Measurements from ENCODE around the gene WWOX. TPM values are rescaled to one million over a fixed set of nuclear protein-coding genes. Genes with fewer than 3 reads are reported as not detected.

WWOX gene
- total and polyA plus RNA-seq, 2 of the 8 experiments (the other 6 are each of a cell fraction or from before 2014, with no cell fraction given), result 5.4 to 16.7 TPM

- TF ChIP-seq CTCF (IDR thresholded peaks at IDR 0.05; ENCODE audit: control extremely low read depth in 1 of 3, insufficient read depth in 1 of 3, low read depth in 1 of 3, low read length in 3 of 3) (no peak), NRF1 (IDR thresholded peaks at IDR 0.05; ENCODE audit: low read depth, low read length) (no peak), BCL11A (IDR thresholded peaks at IDR 0.05; ENCODE audit: low read depth in 2 of 2, low read length in 2 of 2) (no peak)
- TF ChIP-seq, protein P1, sequence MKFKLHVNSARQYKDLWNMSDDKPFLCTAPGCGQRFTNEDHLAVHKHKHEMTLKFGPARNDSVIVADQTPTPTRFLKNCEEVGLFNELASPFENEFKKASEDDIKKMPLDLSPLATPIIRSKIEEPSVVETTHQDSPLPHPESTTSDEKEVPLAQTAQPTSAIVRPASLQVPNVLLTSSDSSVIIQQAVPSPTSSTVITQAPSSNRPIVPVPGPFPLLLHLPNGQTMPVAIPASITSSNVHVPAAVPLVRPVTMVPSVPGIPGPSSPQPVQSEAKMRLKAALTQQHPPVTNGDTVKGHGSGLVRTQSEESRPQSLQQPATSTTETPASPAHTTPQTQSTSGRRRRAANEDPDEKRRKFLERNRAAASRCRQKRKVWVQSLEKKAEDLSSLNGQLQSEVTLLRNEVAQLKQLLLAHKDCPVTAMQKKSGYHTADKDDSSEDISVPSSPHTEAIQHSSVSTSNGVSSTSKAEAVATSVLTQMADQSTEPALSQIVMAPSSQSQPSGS (IDR thresholded peaks at IDR 0.05; ENCODE audit: low read length), result no peak
Measured at GRCh38 chr16:78668393-78668792, 568.9 kb downstream of the WWOX start (continued).

Data from H1 (cell line).